GM12878 (cell line): Measurements from ENCODE around the gene DKK1. TPM values are rescaled to one million over a fixed set of nuclear protein-coding genes. Genes with fewer than 3 reads are reported as not detected.

Source experiments
- ATAC-seq: fragments of 200-7000 bp; cut with Tn5 transposase; 3 replicates; pipeline ENCODE4 v1.9.1; 2020; ENCODE audit warnings: mild to moderate bottlenecking, moderate library complexity
- BruUV-seq: library from RNA; stranded (reverse); fragments of 400-500 nt; replicated peaks from 2 replicates; lab custom pipeline; 2021; lab: Mats Ljungman, UMichigan
- CTCF ChIA-PET: fragments of 300-600 bp; sonication (Branson Sonifier 250); formaldehyde crosslinking; extraction: SDS; loops from one replicate; lab custom pipeline; 2021; ENCODE audit warnings: inconsistent platforms; lab: Yijun Ruan, JAX
- POLR2A ChIA-PET: fragments of 350-600 bp; formaldehyde crosslinking; extraction: SDS; loops from one replicate; lab custom pipeline; 2021; ENCODE audit warnings: inconsistent platforms; lab: Charles Lee
- RAD21 ChIA-PET: fragments of 300-600 bp; sonication (Branson Sonifier 250); formaldehyde crosslinking; loops from one replicate; lab custom pipeline; 2023; ENCODE audit warnings: antibody characterized with exemption; ENCODE audit not compliant: unreplicated experiment; lab: Charles Lee
- SMC1A ChIA-PET: fragments of 300-600 bp; sonication (Branson Sonifier 250); formaldehyde crosslinking; loops from one replicate; lab custom pipeline; 2023; ENCODE audit not compliant: unreplicated experiment, uncharacterized antibody; lab: Charles Lee
- DNase-seq: peaks from one replicate; pipeline ENCODE4 v3.0.0-alpha.2; 2011; ENCODE audit warnings: low read depth, low spot score
- FAIRE-seq: peaks from 3 replicates; lab custom pipeline; 2011; peaks lifted over from hg19 to GRCh38; lab: Jason Lieb, UNC
- H2AFZ ChIP-seq: 2 replicates; pipeline ENCODE4 v1.6.0; 2011; ENCODE audit warnings: low read depth, low read length, control low read depth; ENCODE audit not compliant: control insufficient read depth
- H3K27ac ChIP-seq: 2 replicates; pipeline ENCODE4 v1.5.1; 2011; ENCODE audit warnings: control low read depth; ENCODE audit not compliant: control insufficient read depth, insufficient read depth
- H3K27me3 ChIP-seq, 2 experiments: replicated peaks in 1 of 2; 2 replicates each; pipeline versions ENCODE4 v1.6.0 to v1.6.1; 2011; ENCODE audit warnings: low read length in 1 of 2; ENCODE audit not compliant: control insufficient read depth in 2 of 2, insufficient read depth in 2 of 2
- H3K36me3 ChIP-seq, 2 experiments: 2 replicates each; pipeline ENCODE4 v1.5.1; 2011; ENCODE audit warnings: low read length in 1 of 2; ENCODE audit not compliant: control insufficient read depth in 2 of 2, insufficient read depth in 2 of 2
- H3K4me1 ChIP-seq: 2 replicates; pipeline ENCODE4 v1.6.1; 2011; ENCODE audit warnings: mild to moderate bottlenecking, low read length, moderate library complexity, mixed read lengths; ENCODE audit not compliant: control insufficient read depth, insufficient read depth
- H3K4me2 ChIP-seq: 2 replicates; pipeline ENCODE4 v1.6.0; 2011; ENCODE audit warnings: control low read depth; ENCODE audit not compliant: control insufficient read depth, insufficient read depth
- H3K4me3 ChIP-seq: fragments of 200-600 bp; sonication (generic); 2 replicates; pipeline ENCODE4 v1.5.1; 2016
- H3K79me2 ChIP-seq: 2 replicates; pipeline ENCODE4 v1.6.0; 2011; ENCODE audit warnings: low read length; ENCODE audit not compliant: control insufficient read depth, insufficient read depth
- H3K9ac ChIP-seq: 2 replicates; pipeline ENCODE4 v1.8.0; 2011; ENCODE audit warnings: low read length, control low read depth, mixed read lengths; ENCODE audit not compliant: control insufficient read depth, insufficient read depth
- H3K9me3 ChIP-seq: replicated peaks from 3 replicates; pipeline ENCODE4 v1.5.1; 2011; ENCODE audit warnings: mild to moderate bottlenecking, low read length; ENCODE audit not compliant: control insufficient read depth, insufficient read depth
- H4K20me1 ChIP-seq: 2 replicates; pipeline ENCODE4 v1.6.0; 2011; ENCODE audit not compliant: control insufficient read depth, insufficient read depth
- BACH1 ChIP-seq: fragments of 450-650 bp; IDR thresholded peaks from 2 replicates; pipeline ENCODE4 v1.6.1; 2017; ENCODE audit warnings: mild to moderate bottlenecking, borderline replicate concordance
- BMI1 ChIP-seq: fragments of 450-650 bp; IDR thresholded peaks from 2 replicates; pipeline ENCODE4 v1.6.1; 2016; ENCODE audit warnings: mild to moderate bottlenecking, moderate library complexity, borderline replicate concordance
- KDM1A ChIP-seq: fragments of 200-600 bp; sonication (generic); IDR thresholded peaks from 2 replicates; pipeline ENCODE4 v1.6.1; 2016; ENCODE audit warnings: borderline replicate concordance
- NFIC ChIP-seq: IDR thresholded peaks from 2 replicates; pipeline ENCODE4 v1.6.1; 2012; ENCODE audit warnings: low read depth, mild to moderate bottlenecking, inconsistent platforms, low read length, moderate library complexity
- SIX5 ChIP-seq: IDR thresholded peaks from 2 replicates; pipeline ENCODE4 v1.6.1; 2011; ENCODE audit warnings: mild to moderate bottlenecking, low read depth, low read length, moderate library complexity; ENCODE audit not compliant: severe bottlenecking
- TAF1 ChIP-seq: IDR thresholded peaks from 2 replicates; pipeline ENCODE4 v1.6.1; 2011; ENCODE audit warnings: mild to moderate bottlenecking, low read depth, low read length, borderline replicate concordance
- TCF3 ChIP-seq: IDR thresholded peaks from 2 replicates; pipeline ENCODE4 v1.6.1; 2012; ENCODE audit warnings: low read depth, mild to moderate bottlenecking, low read length, borderline replicate concordance; ENCODE audit not compliant: insufficient read depth
- TCF7 ChIP-seq: IDR thresholded peaks from 2 replicates; pipeline ENCODE4 v1.6.1; 2014; ENCODE audit warnings: antibody characterized with exemption, borderline replicate concordance
- ZNF24 ChIP-seq: fragments of 450-650 bp; IDR thresholded peaks from 2 replicates; pipeline ENCODE4 v1.6.1; 2017; ENCODE audit warnings: antibody characterized with exemption, mild to moderate bottlenecking
- ZZZ3 ChIP-seq: IDR thresholded peaks from 2 replicates; pipeline ENCODE4 v1.6.1; 2011; ENCODE audit warnings: low read depth; ENCODE audit not compliant: control insufficient read depth, insufficient read length
- WGBS: methylation state at CpG from one replicate; pipeline ENCODE4 v1.1.6; 2016; ENCODE audit warnings: low lambda C conversion rate; ENCODE audit not compliant: insufficient replicate concordance, insufficient coverage; ENCODE audit errors: missing lambda C conversion rate; 5-methylcytosine and 5-hydroxymethylcytosine counted together
- in situ Hi-C: fragments of 300-500 bp; cut with MboI; formaldehyde crosslinking; loops from 9 replicates; pipeline ENCODE4 v1.14.3; 2018; ENCODE audit warnings: mixed read lengths
- intact Hi-C: fragments of 100-400 bp; cut with micrococcal nuclease; formaldehyde crosslinking; loops from one replicate; pipeline ENCODE4 v1.14.2; 2022; ENCODE audit not compliant: unreplicated experiment
- polyA plus RNA-seq, 11 experiments: library from polyadenylated mRNA; depleted of rRNA in 4 of 11; unstranded in 6 of 11; stranded (reverse) in 5 of 11; fragments of >200 nt; fragmentation: Nextera tagmentation in 4 of 11; fragmentation: Illumina TruSeq in 1 of 11; extraction: Ambion mirVana in 4 of 11; extraction: Trizol in 1 of 11; gene quantifications; 1 replicate in 1 of 11; 2 replicates in 10 of 11; pipeline versions ENCODE4 v1.2.1 to v1.2.3, GENCODE V29; 2011 to 2016; ENCODE audit warnings: inconsistent platforms in 2 of 11, missing spikeins in 2 of 11, low read depth in 1 of 11
- total RNA-seq, 4 experiments: library from RNA; depleted of rRNA in 3 of 4; stranded (reverse); fragments of >200 nt in 3 of 4; fragmentation: Illumina TruSeq in 1 of 4; extraction: Trizol in 1 of 4; gene quantifications; 2 replicates each; pipeline versions ENCODE4 v1.2.1 to v1.2.3, GENCODE V29; 2013 to 2021
- TF ChIP-seq, protein P1 (sequence below): IDR thresholded peaks from 2 replicates; pipeline ENCODE4 v1.6.1; 2012; ENCODE audit warnings: improper control_type of control experiment, low read depth, low read length; ENCODE audit not compliant: insufficient replicate concordance
- TF ChIP-seq, protein P2 (sequence below): IDR thresholded peaks from 2 replicates; pipeline ENCODE4 v1.6.1; 2012; ENCODE audit warnings: low read length, inconsistent platforms
- TF ChIP-seq, protein P3 (sequence below): fragments of 450-650 bp; conservative IDR thresholded peaks from 2 replicates; pipeline ENCODE4 v1.6.1; 2017; ENCODE audit warnings: mild to moderate bottlenecking, moderate library complexity

DKK1 gene
- total and polyA plus RNA-seq, 10 of the 15 experiments (the other 5 are each of a cell fraction or from before 2014, with no cell fraction given), result 0.12 to 0.77 (median 0.33) TPM; not detected in 7

DNA sequence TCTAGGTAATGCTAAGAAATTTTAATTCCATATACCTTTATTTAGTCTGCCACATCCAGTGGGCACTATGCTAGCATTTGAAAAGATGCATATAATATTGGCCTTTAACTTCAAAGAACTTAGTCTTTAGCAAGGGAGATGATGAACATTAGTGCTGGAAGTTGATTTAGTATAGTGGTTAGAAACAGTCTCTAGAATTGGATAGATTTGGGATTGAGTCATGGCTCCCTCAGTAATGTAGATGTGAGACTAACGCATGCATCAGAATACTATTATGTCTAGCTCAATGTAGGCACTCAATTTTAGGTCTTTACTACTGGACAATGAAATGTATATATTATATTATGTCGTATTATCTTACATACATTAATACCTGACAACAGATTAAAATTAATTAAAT is 5.8 kb downstream of the DKK1 start (continued):
- TF ChIP-seq BMI1 (no peak), TCF3 (no peak)

DNA sequence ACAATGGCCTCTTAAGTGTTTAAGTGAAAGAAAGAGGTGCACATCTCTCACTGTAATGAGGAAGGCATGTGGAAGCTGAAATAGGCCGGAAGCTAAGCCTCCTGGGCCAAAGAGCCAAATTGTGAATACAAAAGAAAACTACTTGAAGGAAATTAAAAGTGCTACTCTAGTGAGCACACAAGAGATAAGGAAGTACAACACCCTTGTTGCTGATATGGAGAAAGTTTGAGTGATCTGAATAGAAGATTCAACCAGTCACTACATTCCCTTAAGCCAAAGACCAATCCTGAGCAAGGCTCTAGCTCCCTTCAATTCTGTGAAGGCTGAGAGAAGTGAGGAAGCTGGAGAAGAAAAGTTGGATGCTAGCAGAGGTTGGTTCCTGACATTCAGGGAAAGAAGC is 8.2 kb downstream of the DKK1 start:
- H3K79me2 ChIP-seq, result no peaks in the 10 kb centered on the region
- in situ Hi-C loops, result no loop called here
- ChIA-PET RAD21 (no interaction called here), CTCF (no interaction called here), POLR2A (no interaction called here), SMC1A (interaction anchor here (0.9 kb wide), 1 partner anchor 10 kb away, joined by 4 read pairs; no protein-coding TSS in a partner anchor)
- ATAC-seq (no peak), FAIRE-seq (no peak), DNase-seq (no peak)
- no peaks in the 10 kb centered on the region for H3K4me1 ChIP-seq
- no TSS peak for BruUV-seq
- H2AFZ ChIP-seq, result no peak overlapping the region
- intact Hi-C loops, result no loop called here
- 0% methylated on average over 1 of the region's 1 CpG for WGBS
- H3K9me3 ChIP-seq, result no peaks in the 10 kb centered on the region
- H3K27me3 ChIP-seq, result no peaks in the 10 kb centered on the region
- H3K9ac ChIP-seq, result no peak overlapping the region
- no peaks in the 10 kb centered on the region for H3K36me3 ChIP-seq
- H3K4me3 ChIP-seq, result no peak overlapping the region
- no peaks in the 10 kb centered on the region for H4K20me1 ChIP-seq
- H3K4me2 ChIP-seq, result no peak overlapping the region
- no peak overlapping the region for H3K27ac ChIP-seq
- TF ChIP-seq, protein P1, sequence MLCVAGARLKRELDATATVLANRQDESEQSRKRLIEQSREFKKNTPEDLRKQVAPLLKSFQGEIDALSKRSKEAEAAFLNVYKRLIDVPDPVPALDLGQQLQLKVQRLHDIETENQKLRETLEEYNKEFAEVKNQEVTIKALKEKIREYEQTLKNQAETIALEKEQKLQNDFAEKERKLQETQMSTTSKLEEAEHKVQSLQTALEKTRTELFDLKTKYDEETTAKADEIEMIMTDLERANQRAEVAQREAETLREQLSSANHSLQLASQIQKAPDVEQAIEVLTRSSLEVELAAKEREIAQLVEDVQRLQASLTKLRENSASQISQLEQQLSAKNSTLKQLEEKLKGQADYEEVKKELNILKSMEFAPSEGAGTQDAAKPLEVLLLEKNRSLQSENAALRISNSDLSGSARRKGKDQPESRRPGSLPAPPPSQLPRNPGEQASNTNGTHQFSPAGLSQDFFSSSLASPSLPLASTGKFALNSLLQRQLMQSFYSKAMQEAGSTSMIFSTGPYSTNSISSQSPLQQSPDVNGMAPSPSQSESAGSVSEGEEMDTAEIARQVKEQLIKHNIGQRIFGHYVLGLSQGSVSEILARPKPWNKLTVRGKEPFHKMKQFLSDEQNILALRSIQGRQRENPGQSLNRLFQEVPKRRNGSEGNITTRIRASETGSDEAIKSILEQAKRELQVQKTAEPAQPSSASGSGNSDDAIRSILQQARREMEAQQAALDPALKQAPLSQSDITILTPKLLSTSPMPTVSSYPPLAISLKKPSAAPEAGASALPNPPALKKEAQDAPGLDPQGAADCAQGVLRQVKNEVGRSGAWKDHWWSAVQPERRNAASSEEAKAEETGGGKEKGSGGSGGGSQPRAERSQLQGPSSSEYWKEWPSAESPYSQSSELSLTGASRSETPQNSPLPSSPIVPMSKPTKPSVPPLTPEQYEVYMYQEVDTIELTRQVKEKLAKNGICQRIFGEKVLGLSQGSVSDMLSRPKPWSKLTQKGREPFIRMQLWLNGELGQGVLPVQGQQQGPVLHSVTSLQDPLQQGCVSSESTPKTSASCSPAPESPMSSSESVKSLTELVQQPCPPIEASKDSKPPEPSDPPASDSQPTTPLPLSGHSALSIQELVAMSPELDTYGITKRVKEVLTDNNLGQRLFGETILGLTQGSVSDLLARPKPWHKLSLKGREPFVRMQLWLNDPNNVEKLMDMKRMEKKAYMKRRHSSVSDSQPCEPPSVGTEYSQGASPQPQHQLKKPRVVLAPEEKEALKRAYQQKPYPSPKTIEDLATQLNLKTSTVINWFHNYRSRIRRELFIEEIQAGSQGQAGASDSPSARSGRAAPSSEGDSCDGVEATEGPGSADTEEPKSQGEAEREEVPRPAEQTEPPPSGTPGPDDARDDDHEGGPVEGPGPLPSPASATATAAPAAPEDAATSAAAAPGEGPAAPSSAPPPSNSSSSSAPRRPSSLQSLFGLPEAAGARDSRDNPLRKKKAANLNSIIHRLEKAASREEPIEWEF, result no peak
- TF ChIP-seq ZNF24 (no peak), BACH1 (no peak), KDM1A (no peak), TAF1 (no peak), SIX5 (no peak), NFIC (no peak), ZZZ3 (no peak), TCF7 (no peak)
- TF ChIP-seq, protein P2, sequence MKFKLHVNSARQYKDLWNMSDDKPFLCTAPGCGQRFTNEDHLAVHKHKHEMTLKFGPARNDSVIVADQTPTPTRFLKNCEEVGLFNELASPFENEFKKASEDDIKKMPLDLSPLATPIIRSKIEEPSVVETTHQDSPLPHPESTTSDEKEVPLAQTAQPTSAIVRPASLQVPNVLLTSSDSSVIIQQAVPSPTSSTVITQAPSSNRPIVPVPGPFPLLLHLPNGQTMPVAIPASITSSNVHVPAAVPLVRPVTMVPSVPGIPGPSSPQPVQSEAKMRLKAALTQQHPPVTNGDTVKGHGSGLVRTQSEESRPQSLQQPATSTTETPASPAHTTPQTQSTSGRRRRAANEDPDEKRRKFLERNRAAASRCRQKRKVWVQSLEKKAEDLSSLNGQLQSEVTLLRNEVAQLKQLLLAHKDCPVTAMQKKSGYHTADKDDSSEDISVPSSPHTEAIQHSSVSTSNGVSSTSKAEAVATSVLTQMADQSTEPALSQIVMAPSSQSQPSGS, result no peak
- TF ChIP-seq, protein P3, sequence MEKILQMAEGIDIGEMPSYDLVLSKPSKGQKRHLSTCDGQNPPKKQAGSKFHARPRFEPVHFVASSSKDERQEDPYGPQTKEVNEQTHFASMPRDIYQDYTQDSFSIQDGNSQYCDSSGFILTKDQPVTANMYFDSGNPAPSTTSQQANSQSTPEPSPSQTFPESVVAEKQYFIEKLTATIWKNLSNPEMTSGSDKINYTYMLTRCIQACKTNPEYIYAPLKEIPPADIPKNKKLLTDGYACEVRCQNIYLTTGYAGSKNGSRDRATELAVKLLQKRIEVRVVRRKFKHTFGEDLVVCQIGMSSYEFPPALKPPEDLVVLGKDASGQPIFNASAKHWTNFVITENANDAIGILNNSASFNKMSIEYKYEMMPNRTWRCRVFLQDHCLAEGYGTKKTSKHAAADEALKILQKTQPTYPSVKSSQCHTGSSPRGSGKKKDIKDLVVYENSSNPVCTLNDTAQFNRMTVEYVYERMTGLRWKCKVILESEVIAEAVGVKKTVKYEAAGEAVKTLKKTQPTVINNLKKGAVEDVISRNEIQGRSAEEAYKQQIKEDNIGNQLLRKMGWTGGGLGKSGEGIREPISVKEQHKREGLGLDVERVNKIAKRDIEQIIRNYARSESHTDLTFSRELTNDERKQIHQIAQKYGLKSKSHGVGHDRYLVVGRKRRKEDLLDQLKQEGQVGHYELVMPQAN, result no peak
